Fibroblast of pulmonary artery (primary cell): ENCODE data around the gene CABP2.

ENCODE experiments used
- DNase-seq: peaks from one replicate; pipeline ENCODE4 v3.0.0-alpha.2; 2010; ENCODE audit warnings: low read depth
- H3K4me3 ChIP-seq: replicated peaks from 2 replicates; pipeline ENCODE4 v1.5.1; 2011; ENCODE audit warnings: low read depth, mild to moderate bottlenecking, control low read depth, low read length, moderate library complexity
- TF ChIP-seq, protein P1 (sequence below): IDR thresholded peaks from 2 replicates; pipeline ENCODE4 v1.5.1; 2011; ENCODE audit warnings: mild to moderate bottlenecking, control low read depth, low read length, inconsistent platforms; ENCODE audit errors: missing control alignments

Gene CABP2

GRCh38 chr11:67544616-67545242, 21.5 kb upstream of the CABP2 start:
- H3K4me3 ChIP-seq, result no peak overlapping the region
- no peak for DNase-seq
- TF ChIP-seq, protein P1, sequence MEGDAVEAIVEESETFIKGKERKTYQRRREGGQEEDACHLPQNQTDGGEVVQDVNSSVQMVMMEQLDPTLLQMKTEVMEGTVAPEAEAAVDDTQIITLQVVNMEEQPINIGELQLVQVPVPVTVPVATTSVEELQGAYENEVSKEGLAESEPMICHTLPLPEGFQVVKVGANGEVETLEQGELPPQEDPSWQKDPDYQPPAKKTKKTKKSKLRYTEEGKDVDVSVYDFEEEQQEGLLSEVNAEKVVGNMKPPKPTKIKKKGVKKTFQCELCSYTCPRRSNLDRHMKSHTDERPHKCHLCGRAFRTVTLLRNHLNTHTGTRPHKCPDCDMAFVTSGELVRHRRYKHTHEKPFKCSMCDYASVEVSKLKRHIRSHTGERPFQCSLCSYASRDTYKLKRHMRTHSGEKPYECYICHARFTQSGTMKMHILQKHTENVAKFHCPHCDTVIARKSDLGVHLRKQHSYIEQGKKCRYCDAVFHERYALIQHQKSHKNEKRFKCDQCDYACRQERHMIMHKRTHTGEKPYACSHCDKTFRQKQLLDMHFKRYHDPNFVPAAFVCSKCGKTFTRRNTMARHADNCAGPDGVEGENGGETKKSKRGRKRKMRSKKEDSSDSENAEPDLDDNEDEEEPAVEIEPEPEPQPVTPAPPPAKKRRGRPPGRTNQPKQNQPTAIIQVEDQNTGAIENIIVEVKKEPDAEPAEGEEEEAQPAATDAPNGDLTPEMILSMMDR, result no peak

GRCh38 chr11:67543585-67543984, 20.3 kb upstream of the CABP2 start:
- DNase-seq, result no peak
- H3K4me3 ChIP-seq, result no peak overlapping the region
- TF ChIP-seq, protein P1, result no peak

DNA sequence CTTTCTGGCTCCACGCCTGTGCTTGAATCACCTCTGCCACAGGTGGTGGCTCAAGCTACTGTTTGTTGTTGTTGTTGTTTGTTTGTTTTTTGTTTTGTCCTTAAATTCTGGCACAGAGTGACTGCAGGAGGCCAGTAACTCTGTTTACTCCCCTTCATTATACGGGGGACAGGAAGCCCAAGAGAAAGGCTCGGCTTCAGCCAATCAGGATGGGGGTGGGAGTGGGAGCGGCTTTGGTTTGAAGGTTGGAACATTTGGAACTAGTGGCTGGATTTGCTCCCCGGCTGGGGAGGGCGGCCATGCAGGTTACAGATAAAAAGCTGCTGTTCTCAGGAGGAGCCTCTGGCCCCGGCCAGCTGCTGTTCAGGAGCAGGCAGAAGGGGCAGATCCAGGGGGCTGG, 19.7 kb upstream of the CABP2 start:
- DNase-seq, result no peak
- no peak overlapping the region for H3K4me3 ChIP-seq
- TF ChIP-seq, protein P1, result no peak

GRCh38 chr11:67542169-67542568, 18.9 kb upstream of the CABP2 start:
- DNase-seq, result no peak
- TF ChIP-seq, protein P1, result no peak
- no peak overlapping the region for H3K4me3 ChIP-seq

- no peak overlapping the region for H3K4me3 ChIP-seq
Measured at GRCh38 chr11:67541198-67541597, 18.0 kb upstream of the CABP2 start.

DNA sequence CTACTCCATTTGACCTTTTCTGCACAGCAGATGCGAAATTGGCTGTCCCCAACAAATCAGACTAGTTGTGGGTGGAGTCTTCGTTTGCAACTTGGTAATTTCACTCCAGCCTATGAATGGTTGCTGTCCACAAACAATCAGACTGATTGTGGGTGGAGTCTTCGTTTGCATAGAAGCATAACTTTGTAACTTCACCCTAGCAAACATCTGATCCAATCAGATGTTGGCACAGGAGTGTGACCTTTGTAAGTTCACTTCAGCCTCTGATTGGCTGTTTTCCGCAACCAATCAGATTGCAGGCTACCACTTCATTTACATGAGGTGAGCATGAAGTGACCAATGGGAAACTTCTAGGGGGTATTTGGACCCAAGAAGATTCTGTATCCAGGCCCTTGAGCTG, 16.3 kb upstream of the CABP2 start:
- H3K4me3 ChIP-seq, result no peak overlapping the region
- TF ChIP-seq, protein P1, result no peak

More at GRCh38 chr11:67541198-67541597, 18.0 kb upstream of the CABP2 start:
- TF ChIP-seq, protein P1, result no peak
- DNase-seq, result no peak

More for the DNA sequence above, 16.3 kb upstream of the CABP2 start:
- no peak for DNase-seq
